HL-60 (cell line): ENCODE results near the gene GSDMA.

ENCODE experiments used
- CTCF ChIP-seq: IDR thresholded peaks from one replicate; pipeline ENCODE4 v1.5.1; 2011; ENCODE audit warnings: low read length, control low read depth, inconsistent platforms; ENCODE audit not compliant: insufficient read depth
- POLR2AphosphoS5 ChIP-seq: IDR thresholded peaks from 2 replicates; pipeline ENCODE4 v1.6.1; 2012; ENCODE audit warnings: low read depth
- TF ChIP-seq, protein P1 (sequence below): IDR thresholded peaks from 2 replicates; pipeline ENCODE4 v1.6.1; 2012; ENCODE audit warnings: low read depth; ENCODE audit not compliant: insufficient replicate concordance

DNA sequence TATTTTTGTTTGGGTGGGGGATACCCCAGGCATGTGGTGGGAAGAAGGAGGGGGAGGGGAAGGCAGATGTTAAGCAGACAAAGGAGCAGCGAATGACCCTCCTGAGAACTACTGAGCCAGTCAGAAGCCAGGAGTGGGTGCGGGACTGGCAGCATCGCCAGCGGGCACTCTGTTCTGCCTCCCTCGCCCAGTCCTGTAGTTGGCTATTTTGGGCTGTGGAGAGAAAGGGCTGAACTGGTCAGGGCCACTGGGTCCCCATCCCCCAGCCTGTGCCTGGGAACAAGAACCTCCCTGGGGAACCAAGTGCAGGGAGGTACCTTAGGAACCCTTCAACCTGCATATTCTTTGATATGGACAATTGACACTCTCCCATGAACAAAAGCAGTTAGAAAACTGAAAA, 28.9 kb upstream of the GSDMA start:
- TF ChIP-seq CTCF (no peak), POLR2AphosphoS5 (no peak)
- TF ChIP-seq, protein P1, sequence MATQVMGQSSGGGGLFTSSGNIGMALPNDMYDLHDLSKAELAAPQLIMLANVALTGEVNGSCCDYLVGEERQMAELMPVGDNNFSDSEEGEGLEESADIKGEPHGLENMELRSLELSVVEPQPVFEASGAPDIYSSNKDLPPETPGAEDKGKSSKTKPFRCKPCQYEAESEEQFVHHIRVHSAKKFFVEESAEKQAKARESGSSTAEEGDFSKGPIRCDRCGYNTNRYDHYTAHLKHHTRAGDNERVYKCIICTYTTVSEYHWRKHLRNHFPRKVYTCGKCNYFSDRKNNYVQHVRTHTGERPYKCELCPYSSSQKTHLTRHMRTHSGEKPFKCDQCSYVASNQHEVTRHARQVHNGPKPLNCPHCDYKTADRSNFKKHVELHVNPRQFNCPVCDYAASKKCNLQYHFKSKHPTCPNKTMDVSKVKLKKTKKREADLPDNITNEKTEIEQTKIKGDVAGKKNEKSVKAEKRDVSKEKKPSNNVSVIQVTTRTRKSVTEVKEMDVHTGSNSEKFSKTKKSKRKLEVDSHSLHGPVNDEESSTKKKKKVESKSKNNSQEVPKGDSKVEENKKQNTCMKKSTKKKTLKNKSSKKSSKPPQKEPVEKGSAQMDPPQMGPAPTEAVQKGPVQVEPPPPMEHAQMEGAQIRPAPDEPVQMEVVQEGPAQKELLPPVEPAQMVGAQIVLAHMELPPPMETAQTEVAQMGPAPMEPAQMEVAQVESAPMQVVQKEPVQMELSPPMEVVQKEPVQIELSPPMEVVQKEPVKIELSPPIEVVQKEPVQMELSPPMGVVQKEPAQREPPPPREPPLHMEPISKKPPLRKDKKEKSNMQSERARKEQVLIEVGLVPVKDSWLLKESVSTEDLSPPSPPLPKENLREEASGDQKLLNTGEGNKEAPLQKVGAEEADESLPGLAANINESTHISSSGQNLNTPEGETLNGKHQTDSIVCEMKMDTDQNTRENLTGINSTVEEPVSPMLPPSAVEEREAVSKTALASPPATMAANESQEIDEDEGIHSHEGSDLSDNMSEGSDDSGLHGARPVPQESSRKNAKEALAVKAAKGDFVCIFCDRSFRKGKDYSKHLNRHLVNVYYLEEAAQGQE = no peak
